NCI-H2107 (cell line): ENCODE data around the gene PTTG1IP.

Experiments used
- DNase-seq: peaks from one replicate; lab custom pipeline; 2025; lab: John Stamatoyannopoulos, UW

The PTTG1IP gene

DNA sequence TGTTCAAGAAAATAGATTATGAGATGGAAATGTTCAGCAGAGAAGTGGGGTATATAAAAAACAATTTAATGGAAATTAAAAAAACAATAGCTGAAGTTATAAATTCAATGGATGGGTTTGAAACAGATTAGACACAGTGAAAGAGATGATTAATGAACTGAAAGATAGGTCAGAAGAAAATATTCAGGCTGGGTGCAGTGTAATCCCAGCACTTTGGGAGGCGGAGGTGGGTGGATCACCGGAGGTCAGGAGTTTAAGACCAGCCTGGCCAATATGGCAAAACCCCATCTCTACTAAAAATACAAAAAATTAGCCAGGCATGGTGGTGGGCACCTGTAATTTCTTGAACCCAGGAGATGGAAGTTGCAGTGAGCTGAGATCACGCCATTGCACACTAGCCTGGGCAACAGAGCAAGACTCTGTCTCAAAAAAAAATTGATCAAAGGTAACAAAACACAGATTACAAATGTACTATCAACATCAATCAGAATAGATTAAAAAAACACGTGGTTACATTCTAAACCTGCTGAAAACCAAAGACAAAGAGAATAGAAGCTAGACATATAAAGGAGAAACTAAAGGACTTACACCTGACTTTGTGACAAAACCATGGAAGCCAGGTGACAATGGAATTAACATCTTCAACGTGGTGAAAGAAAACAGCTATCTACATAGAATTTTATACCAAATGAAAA lies 50.9 kb downstream of the PTTG1IP start:
- no peak for DNase-seq

GRCh38 chr21:44820851-44821250 lies 52.6 kb downstream of the PTTG1IP start:
- DNase-seq, result no peak

- DNase-seq, result no peak
These were observed 53.9 kb downstream of the PTTG1IP start for GRCh38 chr21:44819283-44820243.

- DNase-seq, result no peak
These were observed 54.9 kb downstream of the PTTG1IP start for GRCh38 chr21:44818640-44819011.

DNA sequence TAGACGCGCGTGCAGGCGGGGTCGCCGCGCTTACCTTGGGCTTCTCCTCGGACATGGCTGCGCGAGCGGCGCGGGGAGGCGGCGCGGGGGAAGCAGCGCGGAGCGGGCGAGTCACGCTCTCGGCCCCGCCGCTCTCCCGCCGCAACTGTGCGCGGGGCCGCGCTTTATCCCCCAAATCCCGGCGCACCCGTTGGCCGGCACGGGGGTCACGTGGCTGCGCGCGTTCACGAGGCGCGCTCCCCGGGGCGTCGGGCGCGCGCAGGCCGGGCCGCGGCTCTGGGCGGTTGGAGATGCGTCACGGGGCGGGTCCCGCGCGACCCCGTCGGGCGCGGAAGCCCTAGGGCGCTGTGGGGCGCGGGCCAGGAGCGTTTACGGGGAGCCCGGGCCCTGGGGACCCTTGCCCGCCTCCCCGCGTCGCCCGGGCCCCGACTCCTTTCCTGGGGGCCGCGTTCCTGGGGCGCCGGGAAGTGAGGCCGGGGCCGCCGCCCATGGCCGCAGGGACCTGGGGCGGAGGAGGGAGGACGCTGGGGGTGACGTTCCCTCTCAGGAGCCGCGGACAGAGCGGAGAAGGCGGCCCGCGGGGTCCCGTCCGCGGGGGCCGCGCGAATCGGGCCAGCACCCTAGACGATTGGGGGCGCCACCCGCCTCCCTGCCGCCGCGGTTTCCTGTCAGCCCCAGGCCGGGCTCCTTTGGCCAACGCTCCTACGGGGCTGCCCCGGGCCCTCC lies 55.4 kb downstream of the PTTG1IP start, which contains the start of gene SUMO3:
Gene SUMO3, minus strand, starts transcription at position 149 of the 726 bp plus-strand sequence. Its CDS starts 94 bp downstream, at position 55.
- peak; percentile 65 for DNase-seq

DNA sequence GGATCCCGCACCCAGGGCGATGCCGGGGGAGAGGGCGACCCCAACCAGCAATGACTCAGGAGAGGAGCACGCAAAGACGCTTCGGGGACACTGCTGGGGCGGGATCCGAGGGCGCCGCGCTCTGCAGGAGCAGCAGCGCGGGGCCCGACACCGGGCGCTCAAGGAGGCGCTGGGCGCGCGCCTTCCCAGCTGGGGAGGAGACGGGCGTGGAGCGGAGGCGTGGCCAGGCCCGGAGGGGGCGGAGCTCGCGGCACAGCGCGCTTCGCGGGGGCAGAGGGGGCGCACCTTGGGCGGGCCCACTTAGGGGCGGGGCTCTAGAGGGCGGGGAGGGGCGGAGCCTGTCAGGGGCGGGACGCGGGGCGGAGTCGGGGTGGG lies 56.0 kb downstream of the PTTG1IP start:
- peak; percentile 73 for DNase-seq

GRCh38 chr21:44816761-44817505 lies 56.6 kb downstream of the PTTG1IP start:
- no peak for DNase-seq

DNA sequence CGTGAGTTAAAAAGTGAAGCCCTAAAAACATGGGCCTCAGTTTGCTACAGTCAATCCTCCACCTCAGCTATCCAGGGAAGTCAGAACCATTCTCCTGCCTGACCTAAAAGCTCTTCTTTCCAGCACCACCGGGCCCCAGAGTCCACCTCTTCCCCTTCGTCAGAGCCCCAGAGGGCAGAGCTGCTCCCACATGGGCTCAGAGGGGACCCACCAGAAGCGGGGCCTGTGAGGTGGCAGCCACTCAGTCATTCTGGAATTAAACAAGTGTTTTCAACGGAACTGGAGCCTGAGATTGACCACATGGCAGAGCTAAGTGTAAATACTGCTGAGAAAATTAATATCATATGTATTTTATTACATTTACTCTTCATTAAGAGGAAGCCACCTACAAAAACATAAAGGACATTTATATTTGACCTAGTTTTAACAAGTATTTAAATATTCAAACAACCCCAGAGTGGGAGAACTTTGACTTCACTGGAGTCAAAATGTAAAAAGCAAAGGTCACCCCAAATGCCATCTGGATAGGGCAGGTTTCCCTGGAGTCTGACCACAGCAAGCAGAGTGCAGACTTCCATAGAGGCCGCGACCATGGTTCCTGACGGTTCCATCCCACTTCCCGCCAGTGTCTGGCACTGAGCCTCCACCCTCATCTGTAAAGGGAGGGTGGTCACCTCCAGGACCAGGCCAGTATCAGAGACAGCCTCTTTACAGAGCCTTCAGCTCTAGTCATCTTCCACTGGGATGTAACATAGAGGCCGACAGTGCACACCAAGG lies 57.5 kb downstream of the PTTG1IP start:
- DNase-seq, result no peak

GRCh38 chr21:44815225-44815624 lies 58.3 kb downstream of the PTTG1IP start:
- no peak for DNase-seq

- DNase-seq, result no peak
These were observed 58.9 kb downstream of the PTTG1IP start for GRCh38 chr21:44814498-44815023.

GRCh38 chr21:44813727-44814126 lies 59.8 kb downstream of the PTTG1IP start:
- no peak for DNase-seq

DNA sequence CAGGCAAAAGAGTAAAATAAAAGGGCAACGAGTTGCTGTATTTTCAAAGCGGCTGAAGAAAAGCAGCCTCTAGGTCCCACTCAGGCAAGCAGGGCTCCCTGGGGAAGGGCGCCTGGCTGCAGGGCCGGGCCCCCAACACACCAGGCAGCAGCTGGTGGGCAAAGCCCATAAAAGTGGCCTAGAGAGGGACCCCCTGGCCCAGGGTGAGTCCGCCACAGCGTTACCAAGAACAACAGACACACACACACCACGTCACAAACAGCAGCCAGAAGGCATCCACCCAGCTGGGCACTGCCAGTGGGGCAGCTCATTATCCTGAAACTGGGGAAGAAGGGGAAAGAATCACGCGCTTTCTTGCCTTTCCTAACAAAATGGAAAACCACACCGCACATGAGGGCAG lies 60.3 kb downstream of the PTTG1IP start:
- no peak for DNase-seq

DNA sequence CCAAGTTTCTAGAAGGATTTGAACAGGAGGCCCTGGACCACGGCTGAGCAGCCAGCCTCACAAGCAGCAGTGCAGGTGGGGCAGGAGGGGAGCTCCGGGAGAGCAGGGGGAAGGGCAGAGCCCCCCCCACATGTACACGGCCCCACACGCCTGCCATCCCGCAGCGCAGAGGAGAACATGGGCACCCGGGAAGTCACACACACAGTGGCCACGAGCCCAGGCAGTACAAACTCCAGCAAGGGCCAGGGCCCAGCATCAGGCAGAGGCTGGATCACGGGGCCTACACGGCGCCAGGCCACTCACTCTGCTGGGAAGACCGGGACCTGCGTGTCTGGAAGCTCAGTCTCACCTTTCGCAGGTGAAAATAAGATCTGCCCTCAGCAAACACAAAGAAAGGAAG lies 60.9 kb downstream of the PTTG1IP start:
- no peak for DNase-seq

- no peak for DNase-seq
These were observed 62.7 kb downstream of the PTTG1IP start for GRCh38 chr21:44810779-44811178.

DNA sequence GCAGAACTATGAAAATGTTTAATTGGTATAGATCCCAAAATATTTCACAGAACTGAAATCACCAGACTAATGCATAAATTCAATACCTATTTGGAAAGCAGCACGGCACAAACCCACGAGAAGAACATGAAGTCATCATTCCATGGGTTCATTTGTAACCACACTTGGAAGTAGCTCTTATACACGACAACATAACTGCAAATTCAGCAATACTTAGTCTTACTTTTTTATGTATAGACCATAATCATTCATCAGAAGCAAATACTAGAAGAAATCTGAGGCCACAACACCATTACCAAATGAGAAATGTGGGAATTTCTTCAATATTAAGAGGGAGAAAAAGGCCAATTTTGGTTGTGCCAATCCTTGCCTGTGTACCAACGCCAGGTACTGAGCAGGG lies 67.6 kb downstream of the PTTG1IP start:
- no peak for DNase-seq

DNA sequence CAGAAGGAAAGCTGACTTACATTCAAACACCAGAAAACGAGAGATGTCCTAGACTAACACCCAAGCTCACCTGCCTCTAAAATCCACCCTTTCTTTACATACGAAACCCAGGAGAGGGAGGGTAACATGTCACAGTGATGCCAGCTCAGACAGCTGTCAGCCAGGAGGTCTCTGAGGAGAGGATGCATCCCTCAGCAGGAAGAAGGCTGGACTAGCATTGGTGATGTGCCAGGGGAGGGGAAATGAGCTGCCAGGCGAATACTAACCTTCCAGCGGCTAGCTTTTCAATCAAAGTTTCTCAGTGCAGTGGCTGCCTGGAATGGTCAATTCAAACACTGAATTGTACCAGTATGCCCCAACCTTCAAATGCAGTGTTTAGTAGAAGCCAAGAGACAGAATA lies 68.3 kb downstream of the PTTG1IP start:
- no peak for DNase-seq

DNA sequence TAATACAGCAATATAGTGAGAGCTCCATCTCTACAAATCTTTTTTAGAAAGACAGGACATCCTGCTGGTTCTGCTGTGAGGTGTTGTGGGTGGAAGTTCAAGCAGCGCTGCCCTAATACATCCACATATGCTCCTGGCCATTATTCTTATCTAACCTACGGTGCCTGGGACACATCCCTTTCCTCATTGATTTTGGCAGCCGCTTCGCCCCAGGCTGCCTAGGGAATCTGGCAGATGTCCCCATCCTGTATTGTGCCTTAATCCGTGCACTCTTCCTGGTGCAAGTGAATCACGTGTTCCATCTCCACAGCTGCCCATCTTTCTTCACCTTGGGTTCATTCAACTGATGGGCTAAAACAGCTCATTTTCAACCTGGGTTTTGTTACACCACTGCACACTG lies 68.7 kb downstream of the PTTG1IP start:
- DNase-seq, result no peak

DNA sequence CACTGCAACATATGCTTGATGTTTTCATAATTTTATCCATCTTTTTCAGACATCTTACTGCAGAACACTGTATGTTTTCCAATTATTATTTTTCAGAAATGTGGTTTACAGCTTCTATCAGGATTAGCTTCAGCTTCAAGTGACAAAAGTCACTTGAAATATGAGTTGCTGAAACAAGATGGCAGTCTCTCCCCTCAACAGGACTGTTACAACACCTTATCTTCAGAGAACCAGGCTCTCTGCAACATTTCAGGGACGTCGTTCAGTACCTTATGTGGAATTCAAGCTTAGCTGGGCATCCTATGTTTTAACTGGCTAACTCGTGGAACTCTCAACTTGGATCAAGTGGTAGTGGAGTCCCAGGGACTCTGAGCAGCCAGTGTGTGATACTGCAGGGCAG lies 69.8 kb downstream of the PTTG1IP start:
- no peak for DNase-seq

DNA sequence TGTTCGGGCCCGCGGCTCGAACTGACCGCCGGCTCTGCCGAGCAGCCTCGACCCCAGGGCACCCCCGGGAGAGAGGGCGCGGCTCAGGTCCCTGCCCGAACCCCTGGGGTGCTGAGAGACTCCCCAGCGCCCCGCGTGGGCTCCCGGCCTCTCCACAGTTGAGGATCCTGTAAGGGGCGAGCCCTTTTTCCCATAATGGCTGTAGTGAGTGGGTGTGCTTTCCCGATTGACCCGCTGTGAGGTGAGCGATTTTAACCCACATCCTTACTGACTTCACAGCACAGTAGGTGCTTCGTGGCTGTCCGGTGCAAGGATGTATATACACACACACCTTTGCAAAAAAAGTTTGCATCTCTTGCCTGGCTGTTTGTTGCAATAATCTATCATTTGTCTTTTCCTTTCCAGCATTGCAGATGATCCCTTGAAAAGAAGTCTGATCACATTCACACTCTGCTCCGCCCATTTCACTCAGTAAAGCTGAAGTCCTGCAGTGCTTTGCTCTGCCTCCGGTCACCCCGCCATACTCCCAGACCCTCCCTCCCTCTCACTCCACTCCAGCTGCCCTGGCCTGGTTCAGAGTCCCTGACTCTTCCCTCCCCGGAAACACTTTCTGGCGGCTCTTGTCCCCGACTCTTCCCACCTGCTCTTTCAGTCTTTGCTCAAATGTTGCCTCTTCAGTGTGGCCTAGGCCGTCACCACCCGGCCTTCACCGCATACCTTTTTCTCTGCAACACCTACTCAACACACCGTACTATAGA lies 70.9 kb downstream of the PTTG1IP start:
- no peak for DNase-seq
